ENCODE data around the gene POM121.
"Not testable (repeated sequence)": the region's sequence is repeated elsewhere in the genome, so short reads cannot be mapped to it uniquely, and the experiment has no call there.

- TF ChIP-seq CTCF (IDR thresholded peaks at IDR 0.05; ENCODE audit: borderline replicate concordance, extremely low read depth, low read length, poor library complexity, severe bottlenecking); EZH2 (IDR thresholded peaks at IDR 0.05; ENCODE audit: borderline replicate concordance, low read depth, low read length, severe bottlenecking): not testable (repeated sequence)
Observed at GRCh38 chr7:72969688-72970087, 44.8 kb downstream of the POM121 start.
